ENCODE data around the gene TMEM41B. TPM values are rescaled to one million over a fixed set of nuclear protein-coding genes. Genes with fewer than 3 reads are reported as not detected.
"Not testable (repeated sequence)": the region's sequence is repeated elsewhere in the genome, so short reads cannot be mapped to it uniquely, and the experiment has no call there.

TMEM41B gene
- total and polyA plus RNA-seq, 2 experiments from 2014 or later = 35.3 to 47.7 TPM

DNA sequence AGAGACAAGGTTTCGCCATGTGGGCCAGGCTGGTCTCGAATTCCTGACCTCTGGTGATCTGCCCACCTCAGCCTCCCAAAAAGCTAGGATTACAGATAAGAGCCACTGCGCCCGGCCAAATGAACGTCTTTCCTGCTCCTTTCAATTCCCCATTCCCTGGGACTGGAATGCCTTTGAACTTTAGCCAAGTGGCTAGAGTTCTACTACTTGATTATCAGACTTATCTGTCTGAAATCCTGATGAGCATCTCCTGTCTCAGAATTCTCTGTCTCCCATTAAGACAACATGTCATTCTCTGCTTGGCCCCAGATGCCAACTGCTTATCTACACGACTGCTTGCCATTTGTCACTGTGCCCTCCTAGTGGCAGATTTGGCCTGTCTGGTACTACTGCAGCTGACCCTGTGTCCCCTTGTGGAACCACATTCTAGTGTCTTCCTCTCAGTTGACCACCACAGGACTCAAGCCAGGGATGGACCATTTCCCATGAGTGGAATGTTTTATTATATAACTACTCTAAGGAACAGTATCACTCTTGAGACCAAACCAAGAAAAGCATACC is 37.0 kb upstream of the TMEM41B start:
- Histone ChIP-seq H3K4me1 (ENCODE audit: insufficient read depth) (0 out of 2 replicates have a peak, but pooled peaks cover 4% of the 10 kb centered on the region), H3K4me2 (ENCODE audit: unreplicated experiment) (no peak overlapping the region), H3K27me3 (replicated peaks; ENCODE audit: insufficient read depth) (no peaks in the 10 kb centered on the region), H3K9me2 (ENCODE audit: insufficient read depth) (no peaks in the 10 kb centered on the region), H3K36me3 (ENCODE audit: low read depth) (no peaks in the 10 kb centered on the region), H3K79me2 (ENCODE audit: insufficient read depth) (no peaks in the 10 kb centered on the region), H3F3A (ENCODE audit: insufficient read depth) (peaks cover 7% of the 10 kb centered on the region; the same call in 1 of the 2 replicates), H3K9me3 (ENCODE audit: low read depth) (no peaks in the 10 kb centered on the region), H2AFZ (no peak overlapping the region), H4K20me1 (ENCODE audit: insufficient read depth) (no peaks in the 10 kb centered on the region), H3K9ac (no peak overlapping the region), H3K27ac (no peak overlapping the region), H3K4me3 (no peak overlapping the region)
- in situ Hi-C loops (cut with MboI) = no loop called here
- TF ChIP-seq EZH2phosphoT487 (IDR thresholded peaks at IDR 0.05; ENCODE audit: insufficient read depth, low read depth) (no peak), EZH2 (IDR thresholded peaks at IDR 0.05; ENCODE audit: insufficient read depth, poor library complexity, severe bottlenecking) (no peak)
- 67 to 71% methylated on average over 6 of the region's 6 CpGs for WGBS, 2 experiments (ENCODE audit: low coverage in 1 of 2, low lambda C conversion rate in 2 of 2, missing lambda C conversion rate in 2 of 2)
- no peak for DNase-seq

GRCh38 chr11:9347779-9348178 is 33.4 kb upstream of the TMEM41B start:
- H3K27ac ChIP-seq; H3K27me3 ChIP-seq (replicated peaks; ENCODE audit: insufficient read depth); H3K79me2 ChIP-seq (ENCODE audit: insufficient read depth); DNase-seq; H2AFZ ChIP-seq; H3K4me1 ChIP-seq (ENCODE audit: insufficient read depth); H3K9ac ChIP-seq; H3K4me3 ChIP-seq; H3K9me2 ChIP-seq (ENCODE audit: insufficient read depth); H3F3A ChIP-seq (ENCODE audit: insufficient read depth); H3K4me2 ChIP-seq (ENCODE audit: unreplicated experiment); in situ Hi-C loops (cut with MboI); H3K36me3 ChIP-seq (ENCODE audit: low read depth); H4K20me1 ChIP-seq (ENCODE audit: insufficient read depth); H3K9me3 ChIP-seq (ENCODE audit: low read depth): not testable (repeated sequence)
- 63 to 66% methylated on average over 4 of the region's 4 CpGs for WGBS, 2 experiments (ENCODE audit: low coverage in 1 of 2, low lambda C conversion rate in 2 of 2, missing lambda C conversion rate in 2 of 2)

DNA sequence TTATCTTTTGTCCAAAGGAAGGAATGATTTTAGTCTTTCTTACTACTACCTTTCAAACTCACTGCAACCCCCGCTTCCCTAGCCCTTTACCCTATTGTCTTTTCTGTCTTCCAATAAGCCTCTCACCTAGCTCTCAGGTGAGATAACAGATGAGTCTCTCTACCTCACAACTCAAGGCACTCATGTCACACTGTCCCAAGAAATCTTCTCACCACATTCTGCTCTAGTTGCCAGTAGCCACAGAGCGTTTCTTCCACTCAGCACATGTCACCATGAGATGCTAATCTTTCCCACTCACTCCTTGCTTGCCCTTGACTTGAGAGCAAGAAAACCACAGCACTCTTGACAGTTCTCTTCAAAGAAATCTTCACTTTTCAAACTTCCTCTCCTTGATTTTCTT is 32.7 kb upstream of the TMEM41B start:
- Histone ChIP-seq H3K4me1 (ENCODE audit: insufficient read depth) (0 out of 2 replicates have a peak, but pooled peaks cover 4% of the 10 kb centered on the region), H3K9me3 (ENCODE audit: low read depth) (no peaks in the 10 kb centered on the region), H3K27ac (no peak overlapping the region), H3K27me3 (replicated peaks; ENCODE audit: insufficient read depth) (no peaks in the 10 kb centered on the region), H3K9me2 (ENCODE audit: insufficient read depth) (no peaks in the 10 kb centered on the region), H3K79me2 (ENCODE audit: insufficient read depth) (no peaks in the 10 kb centered on the region), H2AFZ (no peak overlapping the region), H3K4me2 (ENCODE audit: unreplicated experiment) (no peak overlapping the region), H3F3A (ENCODE audit: insufficient read depth) (peaks cover 5% of the 10 kb centered on the region), H3K36me3 (ENCODE audit: low read depth) (no peaks in the 10 kb centered on the region), H3K9ac (no peak overlapping the region), H4K20me1 (ENCODE audit: insufficient read depth) (no peaks in the 10 kb centered on the region), H3K4me3 (no peak overlapping the region)
- no peak for TF ChIP-seq EZH2 (IDR thresholded peaks at IDR 0.05; ENCODE audit: insufficient read depth, poor library complexity, severe bottlenecking)
- no peak for TF ChIP-seq EZH2phosphoT487 (IDR thresholded peaks at IDR 0.05; ENCODE audit: insufficient read depth, low read depth)
- WGBS, 2 experiments (ENCODE audit: low coverage in 1 of 2, low lambda C conversion rate in 2 of 2, missing lambda C conversion rate in 2 of 2) = 68 to 77% methylated on average over 2 of the region's 2 CpGs
- in situ Hi-C loops (cut with MboI) = no loop called here
- no peak for DNase-seq

GRCh38 chr11:9344061-9344680 is 29.8 kb upstream of the TMEM41B start:
- DNase-seq = no peak
- TF ChIP-seq EZH2phosphoT487 (IDR thresholded peaks at IDR 0.05; ENCODE audit: insufficient read depth, low read depth) (no peak), EZH2 (IDR thresholded peaks at IDR 0.05; ENCODE audit: insufficient read depth, poor library complexity, severe bottlenecking) (no peak)
- no peak overlapping the region for H3K4me3 ChIP-seq
- H3F3A ChIP-seq (ENCODE audit: insufficient read depth) = peaks cover 5% of the 10 kb centered on the region; the same call in 1 of the 2 replicates
- no peaks in the 10 kb centered on the region for H3K9me3 ChIP-seq (ENCODE audit: low read depth)
- in situ Hi-C loops (cut with MboI) = no loop called here
- H3K27me3 ChIP-seq (replicated peaks; ENCODE audit: insufficient read depth) = no peaks in the 10 kb centered on the region
- no peaks in the 10 kb centered on the region for H3K79me2 ChIP-seq (ENCODE audit: insufficient read depth)
- H3K27ac ChIP-seq = no peak overlapping the region
- no peak overlapping the region for H2AFZ ChIP-seq
- no peaks in the 10 kb centered on the region for H4K20me1 ChIP-seq (ENCODE audit: insufficient read depth)
- no peak overlapping the region for H3K4me2 ChIP-seq (ENCODE audit: unreplicated experiment)
- H3K36me3 ChIP-seq (ENCODE audit: low read depth) = no peaks in the 10 kb centered on the region
- WGBS, 2 experiments (ENCODE audit: low coverage in 1 of 2, low lambda C conversion rate in 2 of 2, missing lambda C conversion rate in 2 of 2) = 69 to 74% methylated on average over 3 of the region's 3 CpGs
- H3K9me2 ChIP-seq (ENCODE audit: insufficient read depth) = no peaks in the 10 kb centered on the region
- H3K4me1 ChIP-seq (ENCODE audit: insufficient read depth) = peaks cover 5% of the 10 kb centered on the region; the same call in 1 of the 2 replicates
- H3K9ac ChIP-seq = no peak overlapping the region
